Breast epithelium (tissue), 4 donors: Measurements from ENCODE around the gene PPP1R7. TPM values are rescaled to one million over a fixed set of nuclear protein-coding genes. Genes with fewer than 3 reads are reported as not detected.

Experiments used
- DNase-seq, 2 donors: peaks; one replicate each; pipeline ENCODE4 v3.0.0-alpha.2; 2019; ENCODE audit warnings: low spot score in 2 of 2
- H3K27ac ChIP-seq, 2 donors: fragments of 200-600 bp; sonication (generic) in 1 of 2; one replicate each; pipeline ENCODE4 v1.5.1; 2016 to 2019; ENCODE audit warnings: mild to moderate bottlenecking in 1 of 2
- H3K27me3 ChIP-seq, 2 donors: fragments of 200-600 bp; sonication (generic) in 1 of 2; one replicate each; pipeline versions ENCODE4 v1.5.1 to v1.6.0; 2017 to 2019; ENCODE audit warnings: control low read depth in 1 of 2, mild to moderate bottlenecking in 1 of 2
- H3K36me3 ChIP-seq: fragments of 200-600 bp; one replicate; pipeline ENCODE4 v1.5.1; 2019
- H3K4me1 ChIP-seq, 2 donors: fragments of 200-600 bp; sonication (generic); one replicate each; pipeline ENCODE4 v1.5.1; 2016 to 2019; ENCODE audit warnings: control low read depth in 1 of 2
- H3K4me3 ChIP-seq, 3 donors: fragments of 200-600 bp; sonication (generic); 1 replicate in 2 of 3; 2 replicates in 1 of 3; pipeline ENCODE4 v1.5.1; 2016 to 2019; ENCODE audit warnings: mild to moderate bottlenecking in 3 of 3, moderate library complexity in 2 of 3
- H3K9me3 ChIP-seq, 2 donors: fragments of 200-600 bp; sonication (generic) in 1 of 2; one replicate each; pipeline ENCODE4 v1.5.1; 2016 to 2019; ENCODE audit warnings: control low read depth in 1 of 2
- CTCF ChIP-seq, 3 donors: fragments of 450-650 bp; IDR thresholded peaks; one replicate each; pipeline ENCODE4 v1.5.1; 2016 to 2017; ENCODE audit warnings: antibody characterized with exemption in 3 of 3, mild to moderate bottlenecking in 3 of 3, moderate library complexity in 3 of 3
- POLR2A ChIP-seq: fragments of 450-650 bp; IDR thresholded peaks from one replicate; pipeline ENCODE4 v1.6.1; 2016; ENCODE audit warnings: antibody characterized with exemption, mild to moderate bottlenecking, moderate library complexity
- POLR2AphosphoS5 ChIP-seq, 3 donors: sonication (generic); formaldehyde crosslinking; IDR thresholded peaks; one replicate each; pipeline ENCODE4 v1.6.1; 2017; ENCODE audit warnings: antibody characterized with exemption in 3 of 3
- intact Hi-C: fragments of 100-400 bp; cut with DNase I; formaldehyde crosslinking; loops from one replicate; pipeline ENCODE4 v1.15.1; 2023; ENCODE audit warnings: low total_unique reads
- total RNA-seq, 3 donors: library from RNA; depleted of rRNA; stranded (reverse); fragments of >200 nt; gene quantifications; one replicate each; pipeline ENCODE4 v1.1.0, GENCODE V29; 2016

Gene PPP1R7
- total RNA-seq, 3 donors from 2014 or later, result 39.4 to 50.9 (median 43.6) TPM

GRCh38 chr2:241179899-241180298, 29.6 kb downstream of the PPP1R7 start:
- peaks cover 3% of the 10 kb centered on the region for H3K36me3 ChIP-seq
- intact Hi-C loops, result no loop called here

GRCh38 chr2:241180495-241180894, 30.2 kb downstream of the PPP1R7 start:
- H3K27me3 ChIP-seq, result no peaks in the 10 kb centered on the region
- TF ChIP-seq POLR2AphosphoS5 (IDR thresholded peaks at IDR 0.05) (no peak), CTCF (IDR thresholded peaks at IDR 0.05) (no peak), POLR2A (no peak)
- DNase-seq, result no peak
- no peaks in the 10 kb centered on the region for H3K4me1 ChIP-seq
- no peak overlapping the region for H3K27ac ChIP-seq
- H3K4me3 ChIP-seq, result no peak overlapping the region
- H3K36me3 ChIP-seq, result peaks cover 3% of the 10 kb centered on the region
- no peaks in the 10 kb centered on the region for H3K9me3 ChIP-seq
- intact Hi-C loops, result no loop called here

More at GRCh38 chr2:241179899-241180298, 29.6 kb downstream of the PPP1R7 start:
- Histone ChIP-seq H3K27me3 (no peaks in the 10 kb centered on the region), H3K27ac (no peak overlapping the region), H3K4me1 (no peaks in the 10 kb centered on the region), H3K9me3 (no peaks in the 10 kb centered on the region), H3K4me3 (no peak overlapping the region)
- no peak for DNase-seq
- TF ChIP-seq POLR2AphosphoS5 (IDR thresholded peaks at IDR 0.05) (no peak), CTCF (IDR thresholded peaks at IDR 0.05) (no peak), POLR2A (no peak)

GRCh38 chr2:241182126-241182525, 31.9 kb downstream of the PPP1R7 start:
- intact Hi-C loops, result no loop called here

GRCh38 chr2:241182531-241183133, 32.4 kb downstream of the PPP1R7 start:
- TF ChIP-seq CTCF (IDR thresholded peaks at IDR 0.05) (no peak), POLR2AphosphoS5 (IDR thresholded peaks at IDR 0.05) (no peak), POLR2A (no peak)
- no peak overlapping the region for H3K27ac ChIP-seq
- intact Hi-C loops, result no loop called here

More at GRCh38 chr2:241182126-241182525, 31.9 kb downstream of the PPP1R7 start:
- no peak for DNase-seq
- H3K4me1 ChIP-seq, result no peaks in the 10 kb centered on the region
- H3K36me3 ChIP-seq, result peaks cover 3% of the 10 kb centered on the region
- TF ChIP-seq POLR2AphosphoS5 (IDR thresholded peaks at IDR 0.05) (no peak), POLR2A (no peak), CTCF (IDR thresholded peaks at IDR 0.05) (no peak)
- H3K9me3 ChIP-seq, result no peaks in the 10 kb centered on the region
- no peaks in the 10 kb centered on the region for H3K27me3 ChIP-seq
- no peak overlapping the region for H3K27ac ChIP-seq
- H3K4me3 ChIP-seq, result no peak overlapping the region

GRCh38 chr2:241183221-241183620, 33.0 kb downstream of the PPP1R7 start:
- no peak for DNase-seq
- no peaks in the 10 kb centered on the region for H3K4me1 ChIP-seq
- TF ChIP-seq POLR2AphosphoS5 (IDR thresholded peaks at IDR 0.05), result no peak
- no peak for TF ChIP-seq POLR2A
- no peak for TF ChIP-seq CTCF (IDR thresholded peaks at IDR 0.05)

More at GRCh38 chr2:241182531-241183133, 32.4 kb downstream of the PPP1R7 start:
- Histone ChIP-seq H3K36me3 (peaks cover 3% of the 10 kb centered on the region), H3K4me3 (no peak overlapping the region), H3K27me3 (no peaks in the 10 kb centered on the region), H3K9me3 (no peaks in the 10 kb centered on the region), H3K4me1 (no peaks in the 10 kb centered on the region)
- no peak for DNase-seq

More at GRCh38 chr2:241183221-241183620, 33.0 kb downstream of the PPP1R7 start:
- Histone ChIP-seq H3K9me3 (no peaks in the 10 kb centered on the region), H3K4me3 (no peak overlapping the region), H3K27ac (no peak overlapping the region), H3K36me3 (peaks cover 3% of the 10 kb centered on the region), H3K27me3 (no peaks in the 10 kb centered on the region)
- intact Hi-C loops, result no loop called here
